Lower leg skin (tissue), 3 donors: ENCODE data around the gene RERE.

Source experiments
- CTCF ChIP-seq, 3 donors: fragments of 450-650 bp; IDR thresholded peaks; one replicate each; pipeline ENCODE4 v1.5.1; 2016; ENCODE audit warnings: antibody characterized with exemption in 3 of 3, mild to moderate bottlenecking in 3 of 3, moderate library complexity in 2 of 3
- POLR2A ChIP-seq, 2 donors: fragments of 450-650 bp; IDR thresholded peaks; one replicate each; pipeline ENCODE4 v1.6.1; 2016 to 2017; ENCODE audit warnings: antibody characterized with exemption in 2 of 2, mild to moderate bottlenecking in 1 of 2, moderate library complexity in 1 of 2

DNA sequence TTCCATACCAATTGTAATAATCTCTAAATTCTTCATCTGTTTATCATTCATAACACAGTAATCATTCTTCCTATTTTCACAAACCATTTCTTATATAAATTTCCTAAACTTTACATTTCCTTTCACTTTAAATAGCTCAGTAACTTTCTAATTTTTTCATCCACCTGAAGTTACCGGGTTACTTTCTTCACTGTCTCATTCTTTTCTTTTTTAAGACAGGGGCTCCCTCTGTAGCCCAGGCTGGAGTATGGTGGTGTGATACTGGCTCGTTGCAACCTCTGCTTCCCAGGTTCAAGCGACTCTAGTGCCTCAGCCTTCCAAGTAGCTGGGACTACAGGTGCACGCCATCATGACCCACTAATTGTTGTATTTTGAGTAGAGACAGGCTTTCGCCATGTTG, 41.3 kb downstream of the RERE start:
- TF ChIP-seq CTCF (IDR thresholded peaks at IDR 0.05), result no peak
- no peak for TF ChIP-seq POLR2A (IDR thresholded peaks at IDR 0.05)
